IPS-18c (cell line): ENCODE results near the gene ETFA.
A peak's percentile ranks its signal among the peaks of the same experiment; 100 is the strongest.

Experiments used
- H3K4me3 ChIP-seq: 2 replicates; pipeline ENCODE4 v1.7.0; 2013; ENCODE audit warnings: low read depth, mild to moderate bottlenecking, low read length, moderate library complexity; ENCODE audit not compliant: insufficient read depth
- H3K9me3 ChIP-seq: one replicate; pipeline ENCODE4 v1.6.1; 2013; ENCODE audit warnings: mild to moderate bottlenecking, low read length, moderate library complexity; ENCODE audit not compliant: control insufficient read depth, insufficient read depth

The ETFA gene

GRCh38 chr15:76342382-76343201, 31.3 kb upstream of the ETFA start:
- H3K9me3 ChIP-seq: peaks cover 2% of the 10 kb centered on the region
- H3K4me3 ChIP-seq: peak overlapping the region; percentile 20; the same call in 1 of the 2 replicates

- H3K9me3 ChIP-seq: peaks cover 6% of the 10 kb centered on the region
- H3K4me3 ChIP-seq: no peak overlapping the region; the same call in 1 of the 2 replicates
These were observed 30.8 kb upstream of the ETFA start for GRCh38 chr15:76342058-76342381.

GRCh38 chr15:76341366-76342057, 30.2 kb upstream of the ETFA start:
- Histone ChIP-seq H3K9me3 (peaks cover 6% of the 10 kb centered on the region), H3K4me3 (peak overlapping the region; percentile 32; the same call in 1 of the 2 replicates)

DNA sequence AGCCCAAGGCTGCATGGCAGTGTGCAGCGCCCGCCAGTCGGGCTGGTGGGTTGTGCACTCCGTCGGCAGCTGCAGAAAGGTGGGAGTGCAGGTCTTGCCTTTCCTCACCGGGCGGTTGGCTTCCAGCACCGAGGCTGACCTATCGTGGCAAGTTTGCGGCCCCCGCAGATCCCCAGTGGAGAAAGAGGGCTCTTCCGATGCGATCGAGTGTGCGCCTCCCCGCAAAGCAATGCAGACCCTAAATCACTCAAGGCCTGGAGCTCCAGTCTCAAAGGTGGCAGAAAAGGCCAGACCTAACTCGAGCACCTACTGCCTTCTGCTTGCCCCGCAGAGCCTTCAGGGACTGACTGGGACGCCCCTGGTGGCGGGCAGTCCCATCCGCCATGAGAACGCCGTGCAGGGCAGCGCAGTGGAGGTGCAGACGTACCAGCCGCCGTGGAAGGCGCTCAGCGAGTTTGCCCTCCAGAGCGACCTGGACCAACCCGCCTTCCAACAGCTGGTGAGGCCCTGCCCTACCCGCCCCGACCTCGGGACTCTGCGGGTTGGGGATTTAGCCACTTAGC, 29.6 kb upstream of the ETFA start:
- H3K9me3 ChIP-seq: peaks cover 4% of the 10 kb centered on the region
- H3K4me3 ChIP-seq: peak overlapping the region; percentile 32

- Histone ChIP-seq H3K9me3 (peaks cover 4% of the 10 kb centered on the region), H3K4me3 (peak overlapping the region; percentile 32)
These were observed 29.0 kb upstream of the ETFA start for GRCh38 chr15:76340198-76340802.

DNA sequence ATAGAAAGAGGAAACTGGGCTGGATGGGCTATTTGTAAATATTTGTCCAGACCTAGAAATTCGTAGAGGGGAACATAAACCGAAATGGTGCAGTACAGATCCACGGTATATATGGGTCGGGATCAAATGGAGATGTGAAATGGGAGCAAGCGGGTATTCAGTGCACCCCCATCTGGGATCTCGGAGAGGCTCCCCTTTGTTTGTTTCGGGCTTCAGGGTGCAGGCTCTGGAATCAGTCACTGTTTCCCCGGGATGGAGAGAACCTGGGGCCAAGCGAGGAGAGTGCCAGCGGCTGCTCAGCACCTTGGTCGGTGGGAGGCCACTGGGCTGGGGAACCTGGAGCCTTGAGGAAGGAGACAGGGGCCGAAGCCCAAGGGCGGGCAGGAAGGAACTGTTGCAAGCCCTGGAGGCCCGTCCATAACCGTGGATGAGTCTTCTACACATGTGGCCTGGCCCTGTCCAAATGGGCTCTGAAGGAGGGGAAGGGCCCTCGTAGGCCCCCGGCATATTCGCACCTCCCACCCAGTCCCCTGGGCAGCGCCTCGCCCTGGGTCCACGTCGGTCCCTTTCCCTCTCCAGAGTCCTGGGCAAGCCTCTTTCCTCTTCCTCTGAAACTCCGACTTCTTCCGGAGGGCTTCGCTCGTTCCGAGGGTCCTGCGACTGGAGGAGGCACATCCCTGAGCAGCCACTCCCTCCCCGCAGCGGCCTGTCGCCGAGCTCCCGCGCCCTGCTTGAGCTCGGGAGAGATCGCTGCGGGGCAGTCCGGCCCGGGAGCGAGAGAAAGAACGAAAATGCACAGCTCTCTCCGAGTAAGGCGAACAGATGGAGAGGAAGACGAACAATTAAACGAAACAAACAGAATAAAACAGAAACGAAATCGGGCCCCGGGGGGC, 28.3 kb upstream of the ETFA start:
- Histone ChIP-seq H3K4me3 (peak overlapping the region; percentile 28), H3K9me3 (peaks cover 6% of the 10 kb centered on the region)

GRCh38 chr15:76338486-76339304, 27.4 kb upstream of the ETFA start:
- H3K4me3 ChIP-seq: 0 out of 2 replicates have a peak overlapping the region, but pooled peaks have one; percentile 34

GRCh38 chr15:76337696-76338485, 26.6 kb upstream of the ETFA start:
- peak overlapping the region; percentile 34 for H3K4me3 ChIP-seq
- peaks cover 6% of the 10 kb centered on the region for H3K9me3 ChIP-seq

More at GRCh38 chr15:76338486-76339304, 27.4 kb upstream of the ETFA start:
- peaks cover 6% of the 10 kb centered on the region for H3K9me3 ChIP-seq

- peaks cover 6% of the 10 kb centered on the region for H3K9me3 ChIP-seq
- peak overlapping the region; percentile 9 for H3K4me3 ChIP-seq
These were observed 25.9 kb upstream of the ETFA start for GRCh38 chr15:76337059-76337695.

DNA sequence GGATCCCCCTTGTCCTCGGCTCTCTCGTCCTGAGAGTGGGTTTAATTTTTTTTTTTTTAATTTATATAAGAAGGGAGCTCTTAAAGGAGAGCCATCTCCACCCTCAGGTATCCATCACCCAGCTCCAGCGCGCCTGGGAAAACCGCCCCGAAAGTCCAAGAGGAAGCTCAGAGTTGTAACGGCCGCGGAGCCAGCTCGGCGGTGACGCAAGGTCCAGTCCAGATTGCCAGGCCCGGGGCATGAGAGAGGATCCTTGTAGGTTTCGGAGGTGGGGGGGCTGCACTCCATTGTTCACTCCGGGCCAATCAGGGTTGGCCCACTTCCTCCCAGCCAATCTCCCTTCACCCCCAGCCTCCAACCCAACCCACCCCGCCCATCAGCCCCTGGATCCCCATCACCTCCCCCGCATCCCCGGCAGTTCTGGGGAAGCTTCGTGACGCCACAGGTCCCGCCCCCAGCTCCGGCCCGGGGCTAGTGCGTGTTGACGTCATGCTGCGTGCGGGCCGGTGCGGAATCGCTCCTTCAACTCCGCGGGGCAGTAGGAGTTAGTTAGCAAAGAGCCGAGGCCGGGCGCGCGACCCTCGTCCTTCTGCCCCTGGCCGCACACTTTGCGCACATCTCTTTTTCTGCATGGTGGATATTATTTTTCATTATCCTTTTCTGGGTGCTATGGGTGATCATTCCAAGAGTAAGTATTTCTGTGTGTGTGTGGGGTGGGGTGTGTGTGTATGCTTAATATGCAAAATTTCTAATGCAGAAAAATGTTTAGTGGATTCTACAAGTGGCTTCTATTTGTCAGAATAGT, 25.2 kb upstream of the ETFA start, which contains the start of gene ISL2:
ISL2 (plus strand) TSS at position 520 of the 805 bp plus-strand sequence; CDS start at position 631, 111 bp downstream.
- Histone ChIP-seq H3K4me3 (peak within 1 kb of the TSS; percentile 49), H3K9me3 (peaks cover 6% of the 10 kb centered on the region)

DNA sequence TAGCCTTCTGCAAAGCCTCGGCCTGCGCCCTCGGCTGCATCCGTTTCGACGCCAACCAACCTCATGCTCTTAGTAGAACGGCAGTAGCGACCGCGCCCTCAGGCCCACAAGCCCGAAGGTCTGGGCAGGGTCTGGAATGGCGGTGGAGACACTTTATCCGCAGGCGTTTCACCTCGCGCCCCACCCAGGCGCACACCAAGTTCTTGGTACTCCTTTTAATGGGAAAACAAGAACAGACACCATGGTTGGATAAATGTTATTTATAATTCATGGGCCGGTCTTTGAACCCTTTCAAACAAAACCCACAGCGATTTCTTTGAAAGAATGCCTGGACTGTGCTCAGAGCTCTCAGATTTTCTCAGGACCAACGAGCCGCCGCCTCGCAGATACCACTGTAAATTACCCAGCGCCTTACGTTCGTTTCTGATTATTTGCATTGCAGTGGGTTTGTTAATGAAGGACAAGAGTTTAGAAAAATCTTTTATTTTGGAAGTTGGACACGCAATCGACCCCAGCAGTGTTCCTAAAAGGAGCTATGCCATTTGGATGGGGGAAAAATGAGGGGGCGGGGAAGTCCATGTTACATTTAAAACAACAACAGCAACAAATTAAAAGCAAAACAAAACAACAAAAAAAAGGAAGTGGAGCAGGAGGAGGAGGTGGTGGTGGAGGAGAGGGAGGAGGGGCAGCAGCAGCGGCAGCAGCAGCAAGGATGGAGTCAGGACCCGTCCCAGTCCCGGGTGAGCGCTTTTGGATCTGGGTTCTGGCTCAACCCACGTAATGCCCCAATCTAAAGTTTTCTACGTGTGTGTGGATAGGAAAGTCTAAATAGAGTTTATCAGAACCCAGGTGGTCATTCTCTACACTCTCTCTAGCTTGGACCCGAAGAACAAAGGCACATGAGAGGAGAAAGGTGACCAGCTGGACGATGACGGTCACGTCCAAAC, 24.3 kb upstream of the ETFA start:
- Histone ChIP-seq H3K4me3 (peak overlapping the region; percentile 49), H3K9me3 (peaks cover 6% of the 10 kb centered on the region)

DNA sequence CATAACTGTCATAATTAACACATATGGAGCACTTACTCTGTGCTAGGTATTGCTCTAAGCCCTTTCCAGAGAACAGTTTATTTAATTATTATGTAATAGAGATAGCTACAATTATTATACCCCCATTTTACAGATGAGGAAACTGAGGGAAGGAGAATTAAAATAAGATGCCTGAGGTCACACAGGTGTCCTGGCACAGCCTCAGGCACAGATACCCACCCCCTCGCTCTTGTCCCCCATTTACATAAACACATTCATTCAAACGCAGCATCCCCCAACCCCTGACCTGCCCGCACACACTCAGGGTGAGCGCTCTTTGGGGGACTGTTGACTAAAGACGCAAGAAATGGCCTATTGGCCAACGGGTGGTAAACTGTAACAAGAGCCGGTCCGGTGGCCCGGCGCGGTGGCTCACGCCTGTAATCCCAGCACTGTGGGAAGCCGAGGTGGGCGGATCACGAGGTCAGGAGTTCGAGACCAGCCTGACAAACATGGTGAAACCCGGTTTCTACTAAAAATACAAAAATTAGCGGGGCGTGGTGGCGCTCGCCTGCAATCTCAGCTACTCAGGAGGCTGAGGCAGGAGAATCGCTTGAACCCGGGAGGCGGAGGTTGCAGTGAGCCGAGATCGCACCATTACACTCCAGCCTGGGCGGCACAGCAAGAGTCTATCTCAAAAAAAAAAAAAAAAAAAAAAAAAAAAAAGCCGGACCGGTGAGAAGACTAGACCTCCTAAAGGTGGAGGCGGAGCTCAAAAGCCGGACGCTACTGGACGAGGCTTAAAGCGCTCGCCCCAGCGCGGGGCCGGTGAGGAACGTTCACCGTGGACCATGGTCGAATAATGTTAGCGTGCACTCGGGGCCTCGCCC, 23.4 kb upstream of the ETFA start:
- Histone ChIP-seq H3K4me3 (peak overlapping the region; percentile 49; the same call in 1 of the 2 replicates), H3K9me3 (peaks cover 6% of the 10 kb centered on the region)
